NCI-H748 (cell line): Measurements from ENCODE around the gene RPL41.

ENCODE experiments used
- DNase-seq: peaks from one replicate; lab custom pipeline; 2025; ENCODE audit not compliant: unreplicated experiment; lab: John Stamatoyannopoulos, UW

RPL41 gene

GRCh38 chr12:56127888-56128669 is 11.6 kb downstream of the RPL41 start, which contains the start of gene ESYT1:
Gene ESYT1, plus strand, starts transcription at chr12:56128267. Its CDS starts 53 bp downstream, at chr12:56128320.
- DNase-seq = peak; percentile 100

GRCh38 chr12:56128670-56129205 is 12.3 kb downstream of the RPL41 start:
- no peak for DNase-seq

GRCh38 chr12:56129206-56129941 is 12.9 kb downstream of the RPL41 start:
- DNase-seq = peak; percentile 82

- no peak for DNase-seq
Measured at GRCh38 chr12:56129942-56130495, 13.6 kb downstream of the RPL41 start.

GRCh38 chr12:56130876-56131275 is 14.4 kb downstream of the RPL41 start:
- DNase-seq = no peak

- no peak for DNase-seq
Measured at GRCh38 chr12:56134897-56135296, 18.5 kb downstream of the RPL41 start.

- no peak for DNase-seq
Measured at GRCh38 chr12:56137853-56138571, 21.6 kb downstream of the RPL41 start.

GRCh38 chr12:56141946-56142784 is 25.7 kb downstream of the RPL41 start:
- no peak for DNase-seq

- DNase-seq = no peak
Measured at GRCh38 chr12:56143217-56143616, 26.8 kb downstream of the RPL41 start.

GRCh38 chr12:56143870-56144269 is 27.4 kb downstream of the RPL41 start:
- DNase-seq = no peak

GRCh38 chr12:56145217-56145616 is 28.8 kb downstream of the RPL41 start:
- DNase-seq = no peak

- peak; percentile 19 for DNase-seq
Measured at GRCh38 chr12:56146492-56147460, 30.3 kb downstream of the RPL41 start.

- no peak for DNase-seq
Measured at GRCh38 chr12:56150563-56150962, 34.1 kb downstream of the RPL41 start.

- peak; percentile 74 for DNase-seq
Measured at GRCh38 chr12:56151672-56152131, 35.3 kb downstream of the RPL41 start.

- DNase-seq = peak; percentile 92
Measured at GRCh38 chr12:56152132-56152755, 35.8 kb downstream of the RPL41 start, which contains the start of gene MYL6B. Gene MYL6B, plus strand, starts transcription at chr12:56152587. Its CDS starts 1,332 bp downstream, at chr12:56153919.

GRCh38 chr12:56152756-56153677 is 36.6 kb downstream of the RPL41 start:
- DNase-seq = peak; percentile 20

GRCh38 chr12:56153678-56154065 is 37.2 kb downstream of the RPL41 start:
- DNase-seq = no peak
